T-cell (primary cell): ENCODE data around the gene CLTCL1. TPM values are rescaled to one million over a fixed set of nuclear protein-coding genes. Genes with fewer than 3 reads are reported as not detected.

Source experiments
- ATAC-seq, 4 experiments: fragments of 200-7000 bp in 3 of 4; fragments of 150-1000 bp in 1 of 4; cut with Tn5 transposase; replicated peaks in 1 of 4; 1 replicate in 3 of 4; 2 replicates in 1 of 4; pipeline ENCODE4 v1.10.0; 2021; ENCODE audit warnings: moderate library complexity in 3 of 4, mild to moderate bottlenecking in 2 of 4, moderate number of reproducible peaks in 1 of 4
- CTCF ChIA-PET, 2 donors: fragments of 300-600 bp; sonication (Branson Sonifier 250); formaldehyde crosslinking; loops; one replicate each; lab custom pipeline; 2022; ENCODE audit warnings: antibody characterized with exemption in 2 of 2; lab: Charles Lee
- POLR2A ChIA-PET, 2 donors: fragments of 300-600 bp; sonication (Branson Sonifier 250); formaldehyde crosslinking; loops; one replicate each; lab custom pipeline; 2022; ENCODE audit warnings: antibody characterized with exemption in 2 of 2; lab: Charles Lee
- DNase-seq, 35 experiments: peaks; one replicate each; pipeline versions ENCODE4 v3.0.0 to v3.0.0-alpha.2; 2013 to 2023
- H3K27ac ChIP-seq: one replicate; pipeline ENCODE4 v1.5.1; 2013; ENCODE audit warnings: low read length
- H3K27me3 ChIP-seq, 2 experiments: replicated peaks in 1 of 2; 1 replicate in 1 of 2; 2 replicates in 1 of 2; pipeline versions ENCODE4 v1.6.1 to v1.7.0; 2013; ENCODE audit warnings: low read length in 1 of 2, mixed read lengths in 1 of 2; ENCODE audit not compliant: control insufficient read depth in 2 of 2, insufficient read depth in 2 of 2; ENCODE audit errors: extremely low read depth in 1 of 2
- H3K36me3 ChIP-seq, 2 donors: 1 replicate in 1 of 2; 2 replicates in 1 of 2; pipeline versions ENCODE4 v1.6.1 to v1.7.0; 2013; ENCODE audit warnings: low read length in 1 of 2; ENCODE audit not compliant: control insufficient read depth in 2 of 2, insufficient read depth in 1 of 2; ENCODE audit errors: extremely low read depth in 1 of 2
- H3K4me1 ChIP-seq, 2 experiments: 1 replicate in 1 of 2; 2 replicates in 1 of 2; pipeline versions ENCODE4 v1.6.1 to v1.7.0; 2013; ENCODE audit warnings: low read length in 2 of 2, mixed read lengths in 1 of 2; ENCODE audit not compliant: insufficient read depth in 2 of 2, control insufficient read depth in 1 of 2; ENCODE audit errors: extremely low read depth in 1 of 2
- H3K4me3 ChIP-seq, 2 donors: 1 replicate in 1 of 2; 2 replicates in 1 of 2; pipeline versions ENCODE4 v1.5.1 to v1.7.0; 2013; ENCODE audit warnings: mild to moderate bottlenecking in 2 of 2, low read length in 1 of 2, moderate library complexity in 1 of 2; ENCODE audit not compliant: control insufficient read depth in 1 of 2; ENCODE audit errors: extremely low read depth in 1 of 2
- H3K9me3 ChIP-seq: 2 replicates; pipeline ENCODE4 v1.7.0; 2013
- H3K27ac Mint-ChIP-seq, 2 donors: one replicate each; pipeline ENCODE4 v1.8.0; 2020 to 2021; ENCODE audit warnings: mild to moderate bottlenecking in 2 of 2, mixed read lengths in 2 of 2
- H3K27me3 Mint-ChIP-seq, 2 donors: one replicate each; pipeline ENCODE4 v1.8.0; 2021 to 2022; ENCODE audit warnings: mixed read lengths in 2 of 2
- H3K36me3 Mint-ChIP-seq: one replicate; pipeline ENCODE4 v1.8.0; 2021; ENCODE audit warnings: mixed read lengths
- H3K4me1 Mint-ChIP-seq, 3 donors: one replicate each; pipeline ENCODE4 v1.8.0; 2020 to 2022; ENCODE audit warnings: mixed read lengths in 3 of 3, mild to moderate bottlenecking in 1 of 3
- H3K4me3 Mint-ChIP-seq, 3 donors: one replicate each; pipeline ENCODE4 v1.8.0; 2020 to 2022; ENCODE audit warnings: mild to moderate bottlenecking in 3 of 3, mixed read lengths in 3 of 3, moderate library complexity in 3 of 3
- H3K9me3 Mint-ChIP-seq, 3 donors: one replicate each; pipeline ENCODE4 v1.8.0; 2020 to 2022; ENCODE audit warnings: mixed read lengths in 3 of 3
- WGBS: methylation state at CpG from one replicate; pipeline ENCODE4 v1.1.5; 2013; ENCODE audit warnings: missing lambda C conversion rate; ENCODE audit not compliant: insufficient coverage; 5-methylcytosine and 5-hydroxymethylcytosine counted together
- total RNA-seq, 35 experiments: library from RNA in 6 of 35; stranded (reverse) in 6 of 35; fragments of 120-200 nt in 1 of 35; gene quantifications; one replicate each; pipeline versions ENCODE4 v1.2.1 to v1.2.4 and lab custom pipeline; 2013 to 2026

The CLTCL1 gene
- total RNA-seq, 5 donors from 2014 or later (not counting 1 experiment from before 2014, with no cell fraction given) = 0.63 to 3.9 (median 1.6) TPM

- ChIA-PET CTCF (no interaction called here), POLR2A (no interaction called here)
- Mint-ChIP-seq H3K9me3 (no peaks in the 10 kb centered on the region), H3K27me3 (no peaks in the 10 kb centered on the region), H3K4me1 (peaks cover 1 to 15% (median 8%) of the 10 kb centered on the region in 3 donors), H3K4me3 (no peak overlapping the region), H3K36me3 (peaks cover 39% of the 10 kb centered on the region), H3K27ac (no peak overlapping the region)
- peaks cover 38 to 74% of the 10 kb centered on the region in 2 donors for H3K36me3 ChIP-seq
- no peak overlapping the region for H3K4me3 ChIP-seq
- peaks cover 0 to 6% of the 10 kb centered on the region in 2 experiments for H3K4me1 ChIP-seq
- no peaks in the 10 kb centered on the region for H3K9me3 ChIP-seq
- no peaks in the 10 kb centered on the region for H3K27me3 ChIP-seq
- H3K27ac ChIP-seq = no peak overlapping the region
- DNase-seq (no peak), ATAC-seq (no peak)
- 98% methylated on average over 7 of the region's 15 CpGs for WGBS
These were observed 153.1 kb downstream of the CLTCL1 start for GRCh38 chr22:19138217-19139000.

- ATAC-seq (no peak), DNase-seq (no peak)
- H3K4me1 Mint-ChIP-seq = peaks cover 0 to 9% (median 3%) of the 10 kb centered on the region in 3 donors
- Histone ChIP-seq H3K4me1 (peaks cover 0 to 2% of the 10 kb centered on the region in 2 experiments), H3K4me3 (no peak overlapping the region), H3K36me3 (peaks cover 43 to 80% of the 10 kb centered on the region in 2 donors), H3K27ac (no peak overlapping the region), H3K9me3 (no peaks in the 10 kb centered on the region), H3K27me3 (no peaks in the 10 kb centered on the region)
- no peaks in the 10 kb centered on the region for H3K9me3 Mint-ChIP-seq
- H3K27me3 Mint-ChIP-seq = no peaks in the 10 kb centered on the region
- H3K27ac Mint-ChIP-seq = no peak overlapping the region
- H3K4me3 Mint-ChIP-seq = no peak overlapping the region
- ChIA-PET POLR2A (no interaction called here), CTCF (no interaction called here)
- peaks cover 39% of the 10 kb centered on the region for H3K36me3 Mint-ChIP-seq
- 98% methylated on average over 10 of the region's 11 CpGs for WGBS
These were observed 153.9 kb downstream of the CLTCL1 start for GRCh38 chr22:19137384-19138216.

- Mint-ChIP-seq H3K27me3 (no peaks in the 10 kb centered on the region), H3K36me3 (peaks cover 39% of the 10 kb centered on the region), H3K27ac (no peak overlapping the region), H3K4me3 (no peak overlapping the region), H3K9me3 (no peaks in the 10 kb centered on the region), H3K4me1 (peaks cover 0 to 6% (median 0%) of the 10 kb centered on the region in 3 donors)
- Histone ChIP-seq H3K27me3 (no peaks in the 10 kb centered on the region), H3K27ac (no peak overlapping the region), H3K9me3 (no peaks in the 10 kb centered on the region), H3K4me3 (no peak overlapping the region), H3K4me1 (no peaks in the 10 kb centered on the region), H3K36me3 (peaks cover 43 to 77% of the 10 kb centered on the region in 2 donors)
- CTCF ChIA-PET = no interaction called here
- 94% methylated on average over 10 of the region's 10 CpGs for WGBS
- ATAC-seq (no peak), DNase-seq (no peak)
- POLR2A ChIA-PET = no interaction called here
These were observed 154.6 kb downstream of the CLTCL1 start for GRCh38 chr22:19136915-19137314.

- H3K4me1 ChIP-seq = no peaks in the 10 kb centered on the region
- Mint-ChIP-seq H3K27ac (no peak overlapping the region), H3K9me3 (no peaks in the 10 kb centered on the region), H3K27me3 (no peaks in the 10 kb centered on the region), H3K36me3 (peaks cover 36% of the 10 kb centered on the region), H3K4me1 (no peaks in the 10 kb centered on the region), H3K4me3 (no peak overlapping the region)
- WGBS = 92% methylated on average over 10 of the region's 18 CpGs
- no peak overlapping the region for H3K27ac ChIP-seq
- no peaks in the 10 kb centered on the region for H3K27me3 ChIP-seq
- ChIA-PET POLR2A (no interaction called here), CTCF (no interaction called here)
- ATAC-seq (no peak), DNase-seq (no peak)
- H3K9me3 ChIP-seq = no peaks in the 10 kb centered on the region
- H3K4me3 ChIP-seq = no peak overlapping the region
- peaks cover 34 to 57% of the 10 kb centered on the region in 2 donors for H3K36me3 ChIP-seq
These were observed 156.6 kb downstream of the CLTCL1 start for GRCh38 chr22:19134874-19135273.

- H3K4me1 Mint-ChIP-seq = no peaks in the 10 kb centered on the region
- WGBS = 89% methylated on average over 19 of the region's 21 CpGs
- H3K36me3 Mint-ChIP-seq = peaks cover 30% of the 10 kb centered on the region
- H3K27me3 ChIP-seq = no peaks in the 10 kb centered on the region
- no peak overlapping the region for H3K4me3 Mint-ChIP-seq
- DNase-seq (no peak), ATAC-seq (peak in 1 of 4 experiments; percentile 12)
- CTCF ChIA-PET = interaction anchor here in 1 of 2 donors (0.6 kb wide), 1 partner anchor 352 kb away, joined by 3 read pairs; no protein-coding TSS in a partner anchor
- no peak overlapping the region for H3K27ac Mint-ChIP-seq
- POLR2A ChIA-PET = no interaction called here
- no peak overlapping the region for H3K4me3 ChIP-seq
- H3K4me1 ChIP-seq = no peaks in the 10 kb centered on the region
- H3K9me3 ChIP-seq = no peaks in the 10 kb centered on the region
- no peaks in the 10 kb centered on the region for H3K9me3 Mint-ChIP-seq
- no peak overlapping the region for H3K27ac ChIP-seq
- H3K36me3 ChIP-seq = peaks cover 31 to 52% of the 10 kb centered on the region in 2 donors
- H3K27me3 Mint-ChIP-seq = no peaks in the 10 kb centered on the region
These were observed 157.2 kb downstream of the CLTCL1 start for GRCh38 chr22:19134176-19134831.

- 100% methylated on average over 4 of the region's 13 CpGs for WGBS
- no peak overlapping the region for H3K4me3 ChIP-seq
- Mint-ChIP-seq H3K4me1 (no peaks in the 10 kb centered on the region), H3K27me3 (no peaks in the 10 kb centered on the region), H3K36me3 (peaks cover 25% of the 10 kb centered on the region), H3K27ac (no peak overlapping the region), H3K4me3 (no peak overlapping the region), H3K9me3 (no peaks in the 10 kb centered on the region)
- ChIA-PET CTCF (interaction anchor here (0.6 to 0.7 kb wide), 2 partner anchors 353 to 567 kb away, joined by 3 read pairs; no protein-coding TSS in a partner anchor), POLR2A (no interaction called here)
- H3K9me3 ChIP-seq = no peaks in the 10 kb centered on the region
- H3K4me1 ChIP-seq = no peaks in the 10 kb centered on the region
- peaks cover 25 to 44% of the 10 kb centered on the region in 2 donors for H3K36me3 ChIP-seq
- H3K27ac ChIP-seq = no peak overlapping the region
- ATAC-seq (no peak), DNase-seq (no peak)
- no peaks in the 10 kb centered on the region for H3K27me3 ChIP-seq
These were observed 158.0 kb downstream of the CLTCL1 start for GRCh38 chr22:19133561-19133960.
